ENCODE data around the gene ZNF683.
"Not testable (repeated sequence)": the region's sequence is repeated elsewhere in the genome, so short reads cannot be mapped to it uniquely, and the experiment has no call there.

ZNF683 gene

GRCh38 chr1:26333312-26333711, 39.2 kb downstream of the ZNF683 start:
- H3K9ac ChIP-seq (ENCODE audit: low read length in 2 of 2); H3K36me3 ChIP-seq (ENCODE audit: control insufficient read depth in 2 of 2, insufficient read depth in 2 of 2, low read length in 2 of 2); H3K9me3 ChIP-seq (ENCODE audit: control insufficient read depth in 2 of 2, low read length in 2 of 2); H3K27ac ChIP-seq (ENCODE audit: low read length); H3K4me3 ChIP-seq (ENCODE audit: low read length in 2 of 2): not testable (repeated sequence)
- Histone ChIP-seq H3K4me1 (ENCODE audit: control insufficient read depth, insufficient read depth, low read length) (peaks cover 13% of the 10 kb centered on the region), H3K27me3 (ENCODE audit: control insufficient read depth in 1 of 2, insufficient read depth in 2 of 2, low read length in 2 of 2) (peaks cover 27 to 33% of the 10 kb centered on the region in 2 donors)

DNA sequence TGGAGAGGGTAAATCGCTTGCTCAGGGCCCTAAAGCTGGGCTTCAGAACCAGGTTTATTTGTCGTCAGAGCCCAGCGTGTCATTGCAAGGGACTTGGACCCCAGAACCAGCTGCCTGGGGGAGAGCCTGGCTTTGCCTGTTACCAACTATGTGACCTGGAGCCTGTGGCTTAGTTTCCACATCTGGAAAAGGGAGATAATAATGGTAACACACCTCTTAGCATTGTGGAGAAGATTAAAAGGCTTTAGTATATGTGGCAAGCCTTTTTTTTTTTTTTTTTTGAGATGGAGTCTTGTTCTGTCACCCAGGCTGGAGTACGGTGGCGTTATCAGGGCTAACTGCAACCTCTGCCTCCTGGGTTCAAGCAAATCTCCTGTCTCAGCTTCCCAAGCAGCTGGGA, 42.3 kb downstream of the ZNF683 start:
- no peak overlapping the region for H3K4me3 ChIP-seq (ENCODE audit: low read length in 2 of 2)
- H3K36me3 ChIP-seq (ENCODE audit: control insufficient read depth in 2 of 2, insufficient read depth in 2 of 2, low read length in 2 of 2): no peaks in the 10 kb centered on the region
- H3K9ac ChIP-seq (ENCODE audit: low read length in 2 of 2): no peak overlapping the region
- H3K9me3 ChIP-seq (ENCODE audit: control insufficient read depth in 2 of 2, low read length in 2 of 2): no peaks in the 10 kb centered on the region
- peaks cover 18 to 24% of the 10 kb centered on the region in 2 donors for H3K27me3 ChIP-seq (ENCODE audit: control insufficient read depth in 1 of 2, insufficient read depth in 2 of 2, low read length in 2 of 2)
- no peak overlapping the region for H3K27ac ChIP-seq (ENCODE audit: low read length)
- no peaks in the 10 kb centered on the region for H3K4me1 ChIP-seq (ENCODE audit: control insufficient read depth, insufficient read depth, low read length)

DNA sequence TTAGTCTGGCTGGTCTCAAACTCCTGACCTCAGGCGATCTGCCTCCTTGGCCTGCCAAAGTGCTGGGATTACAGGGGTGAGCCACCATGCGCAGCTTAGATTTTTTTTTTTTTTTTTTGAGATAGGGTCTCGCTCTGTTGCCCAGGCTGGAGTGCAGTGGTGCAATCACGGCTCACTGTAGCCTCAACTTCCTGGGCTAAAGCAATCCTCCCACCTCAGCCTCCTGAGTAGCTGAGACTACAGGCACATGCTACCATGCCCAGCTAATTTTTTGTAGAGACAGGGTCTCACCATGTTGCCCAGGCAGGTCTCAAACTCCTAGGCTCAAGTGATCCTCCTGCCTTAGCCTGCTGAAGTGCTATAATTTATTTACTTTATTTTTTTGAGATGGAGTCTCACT, 43.2 kb downstream of the ZNF683 start:
- not testable (repeated sequence) for H3K9me3 ChIP-seq (ENCODE audit: control insufficient read depth in 2 of 2, low read length in 2 of 2); H3K27ac ChIP-seq (ENCODE audit: low read length); H3K4me3 ChIP-seq (ENCODE audit: low read length in 2 of 2); H3K9ac ChIP-seq (ENCODE audit: low read length in 2 of 2); H3K4me1 ChIP-seq (ENCODE audit: control insufficient read depth, insufficient read depth, low read length); H3K36me3 ChIP-seq (ENCODE audit: control insufficient read depth in 2 of 2, insufficient read depth in 2 of 2, low read length in 2 of 2)
- H3K27me3 ChIP-seq (ENCODE audit: control insufficient read depth in 1 of 2, insufficient read depth in 2 of 2, low read length in 2 of 2): peaks cover 11 to 23% of the 10 kb centered on the region in 2 donors

DNA sequence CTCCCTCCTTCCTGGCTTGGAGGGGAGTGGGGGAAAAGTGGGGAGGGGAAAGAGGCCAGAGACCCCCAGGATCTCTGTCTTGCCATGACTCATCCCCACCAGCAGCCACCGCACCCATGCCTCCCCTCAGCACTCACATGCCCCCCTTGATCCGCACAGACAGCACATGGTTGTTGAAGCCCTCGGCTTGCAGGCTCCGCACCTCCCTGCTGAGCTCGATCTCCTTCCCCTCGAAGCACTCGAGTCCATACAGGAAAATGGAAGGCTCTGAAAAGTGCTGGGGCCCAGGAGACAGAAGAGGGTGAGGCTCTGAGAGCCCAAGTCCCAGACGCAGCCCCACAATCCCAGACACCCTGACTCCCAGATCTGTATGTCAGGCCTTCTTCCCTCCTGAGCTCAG, 44.0 kb downstream of the ZNF683 start:
- no peaks in the 10 kb centered on the region for H3K4me1 ChIP-seq (ENCODE audit: control insufficient read depth, insufficient read depth, low read length)

DNA sequence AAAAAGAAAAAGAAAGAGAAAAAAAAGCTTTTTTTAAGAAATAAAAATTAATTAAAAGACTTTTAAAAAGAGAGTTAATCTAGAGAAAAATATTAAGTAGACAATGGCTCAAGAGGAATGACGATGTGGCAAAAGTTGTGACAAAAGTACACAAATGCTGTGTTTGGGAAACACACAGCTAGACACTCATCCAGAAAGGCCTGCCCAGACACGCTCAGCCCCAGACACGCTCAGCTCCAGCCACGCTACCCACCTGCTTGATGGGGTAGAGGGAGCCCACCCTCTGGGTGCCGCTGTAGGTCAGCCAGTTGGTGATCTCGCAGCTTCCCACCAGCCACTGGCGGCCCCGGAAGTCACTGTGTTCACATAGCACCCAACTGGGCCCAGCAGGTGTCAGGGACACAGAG, 44.6 kb downstream of the ZNF683 start:
- Histone ChIP-seq H3K9me3 (ENCODE audit: control insufficient read depth in 2 of 2, low read length in 2 of 2) (no peaks in the 10 kb centered on the region), H3K27ac (ENCODE audit: low read length) (no peak overlapping the region), H3K9ac (ENCODE audit: low read length in 2 of 2) (no peak overlapping the region), H3K4me3 (ENCODE audit: low read length in 2 of 2) (no peak overlapping the region), H3K4me1 (ENCODE audit: control insufficient read depth, insufficient read depth, low read length) (no peaks in the 10 kb centered on the region), H3K36me3 (ENCODE audit: control insufficient read depth in 2 of 2, insufficient read depth in 2 of 2, low read length in 2 of 2) (no peaks in the 10 kb centered on the region), H3K27me3 (ENCODE audit: control insufficient read depth in 1 of 2, insufficient read depth in 2 of 2, low read length in 2 of 2) (peaks cover 4 to 14% of the 10 kb centered on the region in 2 donors)

More for the DNA sequence above, 44.0 kb downstream of the ZNF683 start:
- Histone ChIP-seq H3K27me3 (ENCODE audit: control insufficient read depth in 1 of 2, insufficient read depth in 2 of 2, low read length in 2 of 2) (peaks cover 6 to 17% of the 10 kb centered on the region in 2 donors), H3K9ac (ENCODE audit: low read length in 2 of 2) (no peak overlapping the region), H3K27ac (ENCODE audit: low read length) (no peak overlapping the region), H3K4me3 (ENCODE audit: low read length in 2 of 2) (no peak overlapping the region), H3K9me3 (ENCODE audit: control insufficient read depth in 2 of 2, low read length in 2 of 2) (no peaks in the 10 kb centered on the region), H3K36me3 (ENCODE audit: control insufficient read depth in 2 of 2, insufficient read depth in 2 of 2, low read length in 2 of 2) (no peaks in the 10 kb centered on the region)

DNA sequence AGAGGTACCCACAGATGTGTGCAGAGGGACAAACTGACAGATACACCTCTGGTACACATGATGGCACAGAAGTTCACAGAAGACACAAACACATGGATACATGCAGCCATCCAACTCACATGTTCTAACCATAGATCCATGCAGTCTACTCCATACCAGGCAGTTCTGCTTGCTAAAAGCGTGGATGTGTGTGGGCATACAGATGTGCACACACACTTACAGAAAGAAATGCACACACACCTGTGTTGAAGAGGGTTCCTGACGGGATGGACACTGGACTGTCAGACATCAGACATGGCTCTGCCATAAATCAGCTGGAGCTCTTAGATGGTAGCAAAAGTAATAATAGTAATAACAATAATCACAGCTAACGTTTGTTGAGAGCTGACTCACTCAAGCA, 48.0 kb downstream of the ZNF683 start:
- Histone ChIP-seq H3K27me3 (ENCODE audit: control insufficient read depth in 1 of 2, insufficient read depth in 2 of 2, low read length in 2 of 2) (peaks cover 4 to 7% of the 10 kb centered on the region in 2 donors), H3K36me3 (ENCODE audit: control insufficient read depth in 2 of 2, insufficient read depth in 2 of 2, low read length in 2 of 2) (no peaks in the 10 kb centered on the region), H3K4me3 (ENCODE audit: low read length in 2 of 2) (no peak overlapping the region), H3K4me1 (ENCODE audit: control insufficient read depth, insufficient read depth, low read length) (peaks cover 7% of the 10 kb centered on the region), H3K9ac (ENCODE audit: low read length in 2 of 2) (no peak overlapping the region), H3K27ac (ENCODE audit: low read length) (no peak overlapping the region), H3K9me3 (ENCODE audit: control insufficient read depth in 2 of 2, low read length in 2 of 2) (no peaks in the 10 kb centered on the region)

DNA sequence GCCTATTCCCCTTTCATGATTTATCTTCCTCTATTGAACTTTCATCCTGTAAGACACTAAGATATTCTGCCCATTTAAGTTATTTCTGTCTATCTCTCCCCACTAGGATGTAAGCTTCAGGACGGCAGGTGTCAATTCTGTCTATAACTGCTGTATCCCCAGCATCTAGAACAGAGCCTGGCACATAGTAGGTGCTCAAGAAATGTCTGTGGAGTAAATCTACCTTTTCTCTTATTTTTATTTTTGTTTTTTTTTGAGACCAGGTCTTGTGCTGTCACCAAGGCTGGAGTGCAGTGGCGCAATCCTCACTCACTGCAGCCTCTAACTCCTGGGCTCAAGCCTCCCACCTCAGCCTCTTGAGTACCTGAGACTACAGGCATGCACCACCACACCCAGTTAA, 49.2 kb downstream of the ZNF683 start:
- Histone ChIP-seq H3K9me3 (ENCODE audit: control insufficient read depth in 2 of 2, low read length in 2 of 2) (no peaks in the 10 kb centered on the region), H3K27me3 (ENCODE audit: control insufficient read depth in 1 of 2, insufficient read depth in 2 of 2, low read length in 2 of 2) (peaks cover 4 to 7% of the 10 kb centered on the region in 2 donors), H3K4me1 (ENCODE audit: control insufficient read depth, insufficient read depth, low read length) (peaks cover 7% of the 10 kb centered on the region), H3K9ac (ENCODE audit: low read length in 2 of 2) (no peak overlapping the region), H3K4me3 (ENCODE audit: low read length in 2 of 2) (no peak overlapping the region), H3K36me3 (ENCODE audit: control insufficient read depth in 2 of 2, insufficient read depth in 2 of 2, low read length in 2 of 2) (no peaks in the 10 kb centered on the region), H3K27ac (ENCODE audit: low read length) (no peak overlapping the region)

- Histone ChIP-seq H3K4me1 (ENCODE audit: control insufficient read depth, insufficient read depth, low read length) (peaks cover 7% of the 10 kb centered on the region), H3K27ac (ENCODE audit: low read length) (no peak overlapping the region), H3K9ac (ENCODE audit: low read length in 2 of 2) (peak overlapping the region; percentile 37 to 58), H3K27me3 (ENCODE audit: control insufficient read depth in 1 of 2, insufficient read depth in 2 of 2, low read length in 2 of 2) (peaks cover 4 to 7% of the 10 kb centered on the region in 2 donors), H3K9me3 (ENCODE audit: control insufficient read depth in 2 of 2, low read length in 2 of 2) (no peaks in the 10 kb centered on the region), H3K36me3 (ENCODE audit: control insufficient read depth in 2 of 2, insufficient read depth in 2 of 2, low read length in 2 of 2) (no peaks in the 10 kb centered on the region), H3K4me3 (ENCODE audit: low read length in 2 of 2) (no peak overlapping the region)
These were observed 50.6 kb downstream of the ZNF683 start for GRCh38 chr1:26322042-26322331.

GRCh38 chr1:26321315-26322041, 51.1 kb downstream of the ZNF683 start:
- peaks cover 4 to 7% of the 10 kb centered on the region in 2 donors for H3K27me3 ChIP-seq (ENCODE audit: control insufficient read depth in 1 of 2, insufficient read depth in 2 of 2, low read length in 2 of 2)
- H3K4me3 ChIP-seq (ENCODE audit: low read length in 2 of 2): peak overlapping the region in 1 of 2 donors; percentile 47
- H3K27ac ChIP-seq (ENCODE audit: low read length): no peak overlapping the region
- no peaks in the 10 kb centered on the region for H3K36me3 ChIP-seq (ENCODE audit: control insufficient read depth in 2 of 2, insufficient read depth in 2 of 2, low read length in 2 of 2)
- H3K9me3 ChIP-seq (ENCODE audit: control insufficient read depth in 2 of 2, low read length in 2 of 2): no peaks in the 10 kb centered on the region
- H3K4me1 ChIP-seq (ENCODE audit: control insufficient read depth, insufficient read depth, low read length): peaks cover 7% of the 10 kb centered on the region
- H3K9ac ChIP-seq (ENCODE audit: low read length in 2 of 2): peak overlapping the region; percentile 37 to 58

- no peaks in the 10 kb centered on the region for H3K9me3 ChIP-seq (ENCODE audit: control insufficient read depth in 2 of 2, low read length in 2 of 2)
- no peak overlapping the region for H3K4me3 ChIP-seq (ENCODE audit: low read length in 2 of 2)
These were observed 51.7 kb downstream of the ZNF683 start for GRCh38 chr1:26320896-26321295.

GRCh38 chr1:26318338-26319064, 54.0 kb downstream of the ZNF683 start:
- peaks cover 4% of the 10 kb centered on the region in 2 donors for H3K27me3 ChIP-seq (ENCODE audit: control insufficient read depth in 1 of 2, insufficient read depth in 2 of 2, low read length in 2 of 2)
- H3K27ac ChIP-seq (ENCODE audit: low read length): no peak overlapping the region
- H3K9me3 ChIP-seq (ENCODE audit: control insufficient read depth in 2 of 2, low read length in 2 of 2): no peaks in the 10 kb centered on the region
- peaks cover 7% of the 10 kb centered on the region for H3K4me1 ChIP-seq (ENCODE audit: control insufficient read depth, insufficient read depth, low read length)
- H3K4me3 ChIP-seq (ENCODE audit: low read length in 2 of 2): peak overlapping the region in 1 of 2 donors; percentile 15
- no peak overlapping the region for H3K9ac ChIP-seq (ENCODE audit: low read length in 2 of 2)
- H3K36me3 ChIP-seq (ENCODE audit: control insufficient read depth in 2 of 2, insufficient read depth in 2 of 2, low read length in 2 of 2): no peaks in the 10 kb centered on the region

More at GRCh38 chr1:26320896-26321295, 51.7 kb downstream of the ZNF683 start:
- H3K27ac ChIP-seq (ENCODE audit: low read length): no peak overlapping the region
- H3K9ac ChIP-seq (ENCODE audit: low read length in 2 of 2): peak overlapping the region in 1 of 2 donors; percentile 5
- peaks cover 7% of the 10 kb centered on the region for H3K4me1 ChIP-seq (ENCODE audit: control insufficient read depth, insufficient read depth, low read length)
- H3K36me3 ChIP-seq (ENCODE audit: control insufficient read depth in 2 of 2, insufficient read depth in 2 of 2, low read length in 2 of 2): no peaks in the 10 kb centered on the region
- peaks cover 4 to 7% of the 10 kb centered on the region in 2 donors for H3K27me3 ChIP-seq (ENCODE audit: control insufficient read depth in 1 of 2, insufficient read depth in 2 of 2, low read length in 2 of 2)

Measured in stomach smooth muscle (tissue), 2 donors.